Heart right ventricle (tissue), 16 donors: ENCODE results near the gene CBFA2T2. TPM values are rescaled to one million over a fixed set of nuclear protein-coding genes. Genes with fewer than 3 reads are reported as not detected.
"Not testable (repeated sequence)": the region's sequence is repeated elsewhere in the genome, so short reads cannot be mapped to it uniquely, and the experiment has no call there.

Experiments
- ATAC-seq, 8 donors: fragments of 200-7000 bp; cut with Tn5 transposase; one replicate each; pipeline ENCODE4 v1.9.1; 2020; ENCODE audit warnings: mild to moderate bottlenecking in 8 of 8, moderate library complexity in 8 of 8, moderate number of reproducible peaks in 1 of 8
- DNase-seq, 2 donors: peaks; one replicate each; pipeline ENCODE4 v3.0.0-alpha.2; 2020
- H3K27ac ChIP-seq, 10 donors: fragments of 200-600 bp; sonication (generic) in 2 of 10; one replicate each; pipeline versions ENCODE4 v1.5.0 to v1.8.0; 2020 to 2022; ENCODE audit warnings: mild to moderate bottlenecking in 3 of 10
- H3K27me3 ChIP-seq, 7 donors: fragments of 200-600 bp; one replicate each; pipeline ENCODE4 v1.8.0; 2021 to 2022; ENCODE audit warnings: mild to moderate bottlenecking in 2 of 7
- H3K36me3 ChIP-seq, 9 donors: fragments of 200-600 bp; sonication (generic) in 1 of 9; one replicate each; pipeline versions ENCODE4 v1.5.0 to v1.8.0; 2020 to 2022; ENCODE audit warnings: mild to moderate bottlenecking in 2 of 9
- H3K4me1 ChIP-seq, 9 donors: fragments of 200-600 bp; sonication (generic) in 1 of 9; one replicate each; pipeline versions ENCODE4 v1.5.0 to v1.8.0; 2020 to 2022; ENCODE audit warnings: mild to moderate bottlenecking in 4 of 9
- H3K4me3 ChIP-seq, 10 donors: fragments of 200-600 bp; sonication (generic) in 2 of 10; one replicate each; pipeline versions ENCODE4 v1.5.0 to v1.8.0; 2020 to 2022; ENCODE audit warnings: mild to moderate bottlenecking in 7 of 10, moderate library complexity in 2 of 10
- H3K9me3 ChIP-seq, 11 donors: fragments of 200-600 bp in 10 of 11; sonication (generic) in 2 of 11; one replicate each; pipeline versions ENCODE4 v1.5.0 to v1.8.0; 2013 to 2022; ENCODE audit warnings: mild to moderate bottlenecking in 2 of 11, control low read depth in 1 of 11, moderate library complexity in 1 of 11
- CTCF ChIP-seq, 9 donors: fragments of 200-600 bp; sonication (generic) in 2 of 9; IDR thresholded peaks; one replicate each; pipeline versions ENCODE4 v1.5.0 to v1.8.0; 2021 to 2022; ENCODE audit warnings: antibody characterized with exemption in 9 of 9, mild to moderate bottlenecking in 5 of 9, moderate library complexity in 1 of 9
- WGBS, 2 donors: extraction: QIAGEN DNeasy Blood & Tissue Kit; methylation state at CpG; one replicate each; pipeline ENCODE4 v1.1.7; 2013; ENCODE audit warnings: inconsistent platforms in 1 of 2; 5-methylcytosine and 5-hydroxymethylcytosine counted together
- intact Hi-C, 10 donors: fragments of 100-400 bp; cut with DNase I; formaldehyde crosslinking; loops; one replicate each; pipeline versions ENCODE4 v1.11.1 to v1.14.2; 2022
- polyA plus RNA-seq, 2 donors: library from polyadenylated mRNA; stranded (reverse); fragments of 200-250 nt; gene quantifications; one replicate each; pipeline ENCODE4 v1.2.3, GENCODE V29; 2013
- total RNA-seq, 10 donors: library from RNA; stranded (reverse); fragmentation: NEBNext Ultra II Directional in 3 of 10; extraction: Animal tissue kit (Norgen Biotek cat#: 25700) in 3 of 10; gene quantifications; one replicate each; pipeline versions ENCODE4 v1.2.1 to v1.2.4, GENCODE V29; 2021 to 2023
- donor health status: Arrhythmogenic right ventricular cardiomyopathy.
- donor health status: ischemic (EF 13 %, LVEDD 7.1; RV severe dilation, severe dysfunction).
- donor health status: healthy with polysubstance abuse.
- donor health status: DM: no; HTN: yes; CAD: no.
- donor health status: DM: no; HTN: no; CAD: no.
- donor health status: ischemic (EF 25% LVEDD 6.9; RV normal size, moderate dysfunction).
- donor health status: ischemic (EF 25% LVEDD 5.7; RV mildly dilated, moderate dysfunction).
- donor health status: healthy.
- donor health status: DM: yes; HTN: yes; CAD: no.
- donor health status: Ischemic cardiomyopathy.
- donor health status: ischemic (EF 35%, LVEDD 5.7; RV mildly dilated, moderate dysfunction).
- donor health status: nonischemic (EF 11% LVEDD 7.7; RV severe dilation, severe dysfunction).
- donor health status: DM: yes; HTN: yes; CAD: no.
- donor health status: PGD.
- donor health status: ischemic (EF 29% LVEDD 5.4; RV normal size, mild dysfunction).
- donor health status: nonischemic (EF 23%, LVEDD 6.1; RV moderate dilation, normal function).

The CBFA2T2 gene
- total and polyA plus RNA-seq, 12 donors = 3.5 to 13.3 (median 11.3) TPM

- Histone ChIP-seq H3K27ac (no peak overlapping the region), H3K4me1 (peaks cover 3 to 24% (median 22%) of the 10 kb centered on the region in 9 donors), H3K9me3 (no peaks in the 10 kb centered on the region), H3K27me3 (no peaks in the 10 kb centered on the region), H3K4me3 (no peak overlapping the region), H3K36me3 (peaks cover 0 to 4% (median 0%) of the 10 kb centered on the region in 9 donors)
- TF ChIP-seq CTCF (IDR thresholded peaks at IDR 0.05) = no peak
- DNase-seq (no peak), ATAC-seq (no peak)
- intact Hi-C loops = no loop called here
- WGBS, 2 donors = 94 to 96% methylated on average over 10 of the region's 10 CpGs
Observed at GRCh38 chr20:33488201-33488600, 1.7 kb upstream of the CBFA2T2 start.

GRCh38 chr20:33488661-33489494 lies 1.0 kb upstream of the CBFA2T2 start:
- ATAC-seq, DNase-seq, H3K9me3 ChIP-seq, H3K27me3 ChIP-seq, intact Hi-C loops: not testable (repeated sequence)
- peaks cover 3 to 24% (median 22%) of the 10 kb centered on the region in 9 donors for H3K4me1 ChIP-seq
- H3K27ac ChIP-seq = peak overlapping the region; percentile 44 to 98 (median 88)
- 95 to 96% methylated on average over 32 of the region's 32 CpGs for WGBS, 2 donors
- H3K4me3 ChIP-seq = peak overlapping the region in 9 of 10 donors; percentile 27 to 99 (median 91)
- peaks cover 0 to 11% (median 0%) of the 10 kb centered on the region in 9 donors for H3K36me3 ChIP-seq

GRCh38 chr20:33489495-33490022 lies 337 bp upstream of the CBFA2T2 start:
- no peak for TF ChIP-seq CTCF (IDR thresholded peaks at IDR 0.05)
- H3K27me3 ChIP-seq = no peaks in the 10 kb centered on the region
- DNase-seq (peak; percentile 99 to 100), ATAC-seq (peak; percentile 98 to 100 (median 99))
- H3K27ac ChIP-seq = peak overlapping the region; percentile 44 to 98 (median 88)
- 4% methylated on average over 29 to 36 of the region's 36 CpGs for WGBS, 2 donors
- peak overlapping the region in 9 of 10 donors; percentile 27 to 99 (median 91) for H3K4me3 ChIP-seq
- peaks cover 0 to 11% (median 0%) of the 10 kb centered on the region in 9 donors for H3K36me3 ChIP-seq
- peaks cover 3 to 24% (median 22%) of the 10 kb centered on the region in 9 donors for H3K4me1 ChIP-seq
- intact Hi-C loops = loop anchor here in 1 of 10 donors (2.0 kb wide), 1 partner anchor 69 kb away; no protein-coding TSS in a partner anchor
- H3K9me3 ChIP-seq = no peaks in the 10 kb centered on the region

- Histone ChIP-seq H3K36me3 (peaks cover 0 to 14% (median 0%) of the 10 kb centered on the region in 9 donors), H3K4me3 (peak overlapping the region; percentile 76 to 99 (median 92)), H3K27ac (peak overlapping the region; percentile 80 to 97 (median 95)), H3K4me1 (peaks cover 3 to 25% (median 23%) of the 10 kb centered on the region in 9 donors), H3K9me3 (no peaks in the 10 kb centered on the region), H3K27me3 (no peaks in the 10 kb centered on the region)
- intact Hi-C loops = loop anchor here in 1 of 10 donors (2.0 kb wide), 1 partner anchor 70 kb away; no protein-coding TSS in a partner anchor
- DNase-seq (no peak), ATAC-seq (no peak)
- TF ChIP-seq CTCF (IDR thresholded peaks at IDR 0.05) = no peak
- WGBS, 2 donors = 51 to 56% methylated on average over 8 of the region's 8 CpGs
Observed at GRCh38 chr20:33490934-33491656, 1.2 kb downstream of the CBFA2T2 start.
